K562 (cell line): ENCODE results near the gene NMNAT1. TPM values are rescaled to one million over a fixed set of nuclear protein-coding genes. Genes with fewer than 3 reads are reported as not detected.
A peak's percentile ranks its signal among the peaks of the same experiment; 100 is the strongest.

ENCODE experiments used
- ATAC-seq: fragments of 200-7000 bp; cut with Tn5 transposase; 3 replicates; pipeline ENCODE4 v1.9.1; 2020; ENCODE audit warnings: moderate library complexity
- Bru-seq: library from RNA; stranded (reverse); fragments of 400-500 nt; gene quantifications from one replicate; lab custom pipeline; 2021; lab: Mats Ljungman, UMichigan
- BruChase-seq, 2 experiments: library from RNA; stranded (reverse); fragments of 400-500 nt; gene quantifications; one replicate each; lab custom pipeline; 2021; lab: Mats Ljungman, UMichigan
- BruUV-seq: library from RNA; stranded (reverse); fragments of 400-500 nt; replicated peaks from 2 replicates; lab custom pipeline; 2021; lab: Mats Ljungman, UMichigan
- CTCF ChIA-PET: fragments of 300-600 bp; formaldehyde crosslinking; extraction: SDS; loops from one replicate; lab custom pipeline; 2021; ENCODE audit warnings: low intra/inter-chr PET ratio; lab: Yijun Ruan, JAX
- POLR2A ChIA-PET: fragments of 300-600, 350-650 bp; sonication (Branson Sonifier 250); formaldehyde crosslinking; extraction: SDS; loops from one replicate; lab custom pipeline; 2021; ENCODE audit warnings: antibody characterized with exemption, inconsistent platforms; lab: Yijun Ruan, JAX
- DNase-seq, 4 experiments: peaks; one replicate each; pipeline versions ENCODE4 v3.0.0 to v3.0.0-alpha.2; 2011 to 2018; ENCODE audit warnings: low spot score in 3 of 4, mixed read lengths in 3 of 4; ENCODE audit errors: extremely low read depth in 1 of 4
- FAIRE-seq: peaks from 2 replicates; lab custom pipeline; 2011; peaks lifted over from hg19 to GRCh38; lab: Jason Lieb, UNC
- H2AFZ ChIP-seq: 2 replicates; pipeline ENCODE4 v1.6.0; 2011; ENCODE audit warnings: low read depth, low read length, control low read depth, inconsistent platforms
- H3K27ac ChIP-seq: fragments of 200-600 bp; 3 replicates; pipeline ENCODE4 v1.8.0; 2011; ENCODE audit warnings: low read depth, mild to moderate bottlenecking, control low read depth, inconsistent platforms, low read length, moderate library complexity, mixed read lengths; ENCODE audit errors: extremely low read depth
- H3K27me3 ChIP-seq, 2 experiments: fragments of 300-600 bp in 1 of 2; 2 replicates in 1 of 2; 3 replicates in 1 of 2; pipeline versions ENCODE4 v1.6.0 to v1.8.0; 2011; ENCODE audit warnings: inconsistent platforms in 2 of 2, low read length in 2 of 2, mild to moderate bottlenecking in 1 of 2, mixed read lengths in 1 of 2, moderate library complexity in 1 of 2; ENCODE audit not compliant: control insufficient read depth in 2 of 2, insufficient read depth in 2 of 2
- H3K36me3 ChIP-seq: fragments of 300-600 bp; 3 replicates; pipeline ENCODE4 v1.8.0; 2011; ENCODE audit warnings: mild to moderate bottlenecking, low read length, inconsistent platforms; ENCODE audit not compliant: control insufficient read depth, insufficient read depth
- H3K4me1 ChIP-seq, 2 experiments: fragments of 200-600 bp in 1 of 2; replicated peaks in 1 of 2; 2 replicates in 1 of 2; 3 replicates in 1 of 2; pipeline versions ENCODE4 v1.5.1 to v1.8.0; 2011; ENCODE audit warnings: inconsistent platforms in 2 of 2, low read length in 2 of 2, mild to moderate bottlenecking in 1 of 2, mixed read lengths in 1 of 2, moderate library complexity in 1 of 2; ENCODE audit not compliant: control insufficient read depth in 2 of 2, insufficient read depth in 2 of 2
- H3K4me2 ChIP-seq: 2 replicates; pipeline ENCODE4 v1.6.1; 2011; ENCODE audit warnings: low read length, control low read depth, inconsistent platforms, mixed read lengths; ENCODE audit not compliant: insufficient read depth
- H3K4me3 ChIP-seq: fragments of 200-600 bp; sonication (generic), shearing (Covaris generic); 2 replicates; pipeline ENCODE4 v1.5.1; 2016; ENCODE audit warnings: control low read depth, inconsistent platforms
- H3K79me2 ChIP-seq: fragments of 200-600 bp; 3 replicates; pipeline ENCODE4 v1.8.0; 2011; ENCODE audit warnings: low read length, inconsistent platforms; ENCODE audit not compliant: control insufficient read depth, insufficient read depth
- H3K9ac ChIP-seq, 2 experiments: 2 replicates each; pipeline versions ENCODE4 v1.6.0 to v1.6.1; 2011; ENCODE audit warnings: low read depth in 2 of 2, low read length in 2 of 2, control low read depth in 1 of 2, inconsistent platforms in 1 of 2, mild to moderate bottlenecking in 1 of 2, mixed read lengths in 1 of 2; ENCODE audit not compliant: insufficient read depth in 1 of 2
- H3K9me1 ChIP-seq: one replicate; pipeline ENCODE4 v1.6.0; 2011; ENCODE audit warnings: inconsistent platforms, mild to moderate bottlenecking, low read length, moderate library complexity; ENCODE audit not compliant: control insufficient read depth, insufficient read depth
- H3K9me3 ChIP-seq: replicated peaks from 2 replicates; pipeline ENCODE4 v1.5.1; 2011; ENCODE audit warnings: low read depth, low read length, inconsistent platforms; ENCODE audit not compliant: control insufficient read depth, insufficient read depth
- H4K20me1 ChIP-seq: replicated peaks from 2 replicates; pipeline ENCODE4 v1.6.1; 2011; ENCODE audit warnings: low read length, inconsistent platforms, mixed read lengths; ENCODE audit not compliant: control insufficient read depth, insufficient read depth
- HSF4 ChIP-seq: fragments of 250-450 bp; sonication (Bioruptor Pico); IDR thresholded peaks from 2 replicates; pipeline ENCODE4 v2.1.2; 2022; ENCODE audit warnings: mild to moderate bottlenecking, moderate library complexity, borderline replicate concordance
- IRF9 ChIP-seq: fragments of 450-650 bp; IDR thresholded peaks from 2 replicates; pipeline ENCODE4 v1.6.1; 2016; ENCODE audit warnings: missing biosample characterization, missing genetic modification characterization
- MCM5 ChIP-seq: fragments of 450-650 bp; IDR thresholded peaks from 2 replicates; pipeline ENCODE4 v1.6.1; 2016; ENCODE audit warnings: low read depth
- OTX1 ChIP-seq: fragments of 450-650 bp; formaldehyde crosslinking; IDR thresholded peaks from 2 replicates; pipeline ENCODE4 v1.4.0; 2022; ENCODE audit warnings: mild to moderate bottlenecking
- POLR2H ChIP-seq: IDR thresholded peaks from 2 replicates; pipeline ENCODE4 v1.6.1; 2016; ENCODE audit warnings: missing genetic modification characterization, low read depth, mild to moderate bottlenecking, control low read depth, missing compliant biosample characterization, moderate library complexity
- STAG1 ChIP-seq: sonication (generic); formaldehyde crosslinking; IDR thresholded peaks from 2 replicates; pipeline ENCODE4 v1.5.0; 2020; ENCODE audit warnings: missing genetic modification reagents, borderline replicate concordance
- TEAD4 ChIP-seq, 2 experiments: sonication (generic) in 1 of 2; formaldehyde crosslinking in 1 of 2; IDR thresholded peaks; 2 replicates each; pipeline versions ENCODE4 v1.6.1 to v1.8.0; 2012 to 2022; ENCODE audit warnings: borderline replicate concordance in 1 of 2, inconsistent platforms in 1 of 2, low read length in 1 of 2, mild to moderate bottlenecking in 1 of 2, missing genetic modification reagents in 1 of 2
- ZNF184 ChIP-seq: sonication (generic); formaldehyde crosslinking; IDR thresholded peaks from 2 replicates; pipeline ENCODE4 v1.5.0; 2020; ENCODE audit warnings: missing genetic modification reagents
- ZNF57 ChIP-seq: fragments of 450-650 bp; formaldehyde crosslinking; IDR thresholded peaks from 2 replicates; pipeline ENCODE4 v1.4.0; 2020; ENCODE audit warnings: mild to moderate bottlenecking, moderate library complexity
- ZNF707 ChIP-seq: fragments of 250-450 bp; sonication (Bioruptor Pico); conservative IDR thresholded peaks from 2 replicates; pipeline ENCODE4 v1.8.0; 2022; ENCODE audit warnings: inconsistent platforms, mild to moderate bottlenecking, moderate library complexity
- WGBS: fragments of 100-300 bp; shearing (Covaris generic); methylation state at CpG from one replicate; pipeline ENCODE4 v1.1.6; 2016; ENCODE audit warnings: low coverage, mixed read lengths; ENCODE audit not compliant: insufficient coverage; ENCODE audit errors: missing lambda C conversion rate; 5-methylcytosine and 5-hydroxymethylcytosine counted together
- in situ Hi-C: fragments of 300-500 bp; cut with MboI; formaldehyde crosslinking; loops from 4 replicates; pipeline ENCODE4 v1.15.0; 2018; ENCODE audit warnings: inconsistent platforms, mixed read lengths
- intact Hi-C: fragments of 100-400 bp; cut with micrococcal nuclease; formaldehyde crosslinking; loops from 2 replicates; pipeline ENCODE4 v1.14.2; 2022
- long read RNA-seq, 3 experiments: library from polyadenylated mRNA in 2 of 3; library from RNA in 1 of 3; unstranded in 2 of 3; stranded (forward) in 1 of 3; transcript quantifications; one replicate each; pipeline ENCODE4 v2.0.0, GENCODE V29; 2019 to 2022
- polyA minus RNA-seq, 3 experiments: library from RNA; depleted of rRNA, polyadenylated mRNA; stranded (reverse); fragments of >200 nt; gene quantifications; 2 replicates each; pipeline ENCODE4 v1.2.3, GENCODE V29; 2011
- polyA plus RNA-seq, 8 experiments: library from polyadenylated mRNA; depleted of rRNA in 4 of 8; stranded (reverse) in 5 of 8; unstranded in 3 of 8; fragments of >200 nt; fragmentation: Nextera tagmentation in 2 of 8; fragmentation: Illumina TruSeq in 1 of 8; extraction: Ambion mirVana in 2 of 8; extraction: Trizol in 1 of 8; gene quantifications; 2 replicates each; pipeline versions ENCODE4 v1.2.1 to v1.2.3, GENCODE V29; 2011 to 2014; ENCODE audit warnings: inconsistent platforms in 1 of 8, missing spikeins in 1 of 8
- total RNA-seq, 7 experiments: library from RNA; depleted of rRNA in 6 of 7; stranded (reverse); fragments of >200 nt in 6 of 7; fragmentation: Illumina TruSeq in 2 of 7; extraction: Trizol in 2 of 7; gene quantifications; 2 replicates each; pipeline versions ENCODE4 v1.2.1 to v1.2.3, GENCODE V29; 2011 to 2021; ENCODE audit warnings: low replicate concordance in 1 of 7
- TF ChIP-seq, protein P1 (sequence below): IDR thresholded peaks from 2 replicates; pipeline ENCODE4 v1.6.1; 2012; ENCODE audit warnings: low read depth, low read length, improper control_type of control experiment, borderline replicate concordance

The NMNAT1 gene
- 19.3 and 21.2 TPM in 2 replicates for total RNA-seq (2011; cell fraction: chromatin; rRNA removed; ENCODE audit: low replicate concordance)
- total RNA-seq (2011; cell fraction: nucleolus; rRNA removed) = 13.3 and 14.3 TPM in 2 replicates
- 17.5 and 22.6 TPM in 2 replicates for total RNA-seq (2011; cell fraction: nucleoplasm; rRNA removed)
- total RNA-seq (2014; rRNA removed) (5.9 and 7.5 TPM in 2 replicates), total RNA-seq (2014; rRNA removed; fragmentation: Illumina TruSeq; extraction: Trizol) (12.8 and 16.5 TPM in 2 replicates), total RNA-seq (2015; rRNA removed; fragmentation: Illumina TruSeq; extraction: Trizol) (12.2 and 13.1 TPM in 2 replicates), total RNA-seq (2021) (7.8 and 8.1 TPM in 2 replicates), polyA plus RNA-seq (2011; rRNA removed) (14.6 and 20.5 TPM in 2 replicates), polyA plus RNA-seq (2014; fragmentation: Illumina TruSeq; extraction: Trizol) (8.7 TPM in 2 replicates), polyA plus RNA-seq (2014; fragmentation: Nextera tagmentation; extraction: Ambion mirVana) (10 to 100 TPM; 12.1 to 13.3 TPM), polyA plus RNA-seq (2014; rRNA removed) (5.1 and 6.1 TPM in 2 replicates), polyA minus RNA-seq (2011; rRNA and poly(A)+ RNA removed) (18.7 and 30.0 TPM in 2 replicates), Bru-seq, nascent RNA (percentile 57 among the genes with signal in this experiment), BruChase-seq, experiment 1, labeled RNA remaining after a 2-hour chase (percentile 54 among the genes with signal in this experiment), BruChase-seq, experiment 2, labeled RNA remaining after a 6-hour chase (percentile 53 among the genes with signal in this experiment)
- polyA plus RNA-seq (2011; cell fraction: cytosol; rRNA removed) = 7.5 and 14.5 TPM in 2 replicates
- polyA plus RNA-seq (2011; cell fraction: nucleus; rRNA removed) = 6.0 and 9.9 TPM in 2 replicates
- 11.6 and 12.5 TPM in 2 replicates for polyA plus RNA-seq (2012)
- 4.6 and 6.7 TPM in 2 replicates for polyA minus RNA-seq (2011; cell fraction: cytosol; rRNA and poly(A)+ RNA removed)
- 2.0 and 11.7 TPM in 2 replicates for polyA minus RNA-seq (2011; cell fraction: nucleus; rRNA and poly(A)+ RNA removed)
- long read RNA-seq, experiment 1, transcript NMNAT1-201 (5 exons, 3,781 nt) = major isoform, 16 of 27 reads
- long read RNA-seq, experiment 1, partial matches to known transcripts = 0 of 27 reads
- long read RNA-seq, experiment 1, other reads (novel, unspliced or antisense) = 9 of 27 reads
- long read RNA-seq, experiment 2, partial matches to known transcripts = 0 of 17 reads
- long read RNA-seq, experiment 2, other reads (novel, unspliced or antisense) = 17 of 17 reads
- long read RNA-seq, experiment 3, transcript NMNAT1-201 (5 exons, 3,781 nt) = major isoform, 6 of 11 reads
- long read RNA-seq, experiment 3, partial matches to known transcripts = 1 of 11 reads
- long read RNA-seq, experiment 3, other reads (novel, unspliced or antisense) = 3 of 11 reads

- Histone ChIP-seq H4K20me1 (no peaks in the 10 kb centered on the region), H3K9me3 (no peaks in the 10 kb centered on the region), H3K9me1 (no peaks in the 10 kb centered on the region), H3K27ac (peak within 1 kb of the TSS; percentile 88), H3K27me3 (no peaks in the 10 kb centered on the region), H3K4me1 (peaks cover 4 to 5% of the 10 kb centered on the region in 2 experiments; a peak in 3 of 5 replicates), H2AFZ (peak within 1 kb of the TSS; percentile 95), H3K9ac (peak within 1 kb of the TSS; percentile 95 to 97), H3K36me3 (peaks cover 38% of the 10 kb centered on the region), H3K4me3 (peak within 1 kb of the TSS; percentile 80), H3K79me2 (peaks cover 32% of the 10 kb centered on the region), H3K4me2 (peak within 1 kb of the TSS; percentile 90)
- DNase-seq = peak; percentile 98
- peak; percentile 79 for FAIRE-seq
- in situ Hi-C loops (loop anchor here (10.0 kb wide), 1 partner anchor 68 kb away; no protein-coding TSS in a partner anchor), intact Hi-C loops (loop anchor here (1.0 to 2.0 kb wide), 5 partner anchors 32 to 486 kb away; partner anchors contain the start of genes CTNNBIP1 and UBE4B)
- BruUV-seq = TSS peak; percentile 86
- WGBS = under 1% methylated on average over 53 of the region's 53 CpGs
- ChIA-PET POLR2A (interaction anchor here (0.6 to 2.8 kb wide), 34 partner anchors 9 to 1717 kb away, joined by 3 to 18 read pairs (median 4); partner anchors contain the start of genes CENPS, CTNNBIP1 and UBE4B), CTCF (interaction anchor here (0.9 to 1.5 kb wide), 6 partner anchors 32 to 159 kb away, joined by 3 to 9 read pairs (median 4); partner anchors contain the start of genes CTNNBIP1 and UBE4B)
- peak; percentile 99 for ATAC-seq
- TF ChIP-seq MCM5 = no peak
- no peak; the same call in 1 of the 2 replicates for TF ChIP-seq ZNF707
- no peak for TF ChIP-seq IRF9 (tag)
- peak; percentile 95 for TF ChIP-seq POLR2H (tag)
- TF ChIP-seq, protein P1, sequence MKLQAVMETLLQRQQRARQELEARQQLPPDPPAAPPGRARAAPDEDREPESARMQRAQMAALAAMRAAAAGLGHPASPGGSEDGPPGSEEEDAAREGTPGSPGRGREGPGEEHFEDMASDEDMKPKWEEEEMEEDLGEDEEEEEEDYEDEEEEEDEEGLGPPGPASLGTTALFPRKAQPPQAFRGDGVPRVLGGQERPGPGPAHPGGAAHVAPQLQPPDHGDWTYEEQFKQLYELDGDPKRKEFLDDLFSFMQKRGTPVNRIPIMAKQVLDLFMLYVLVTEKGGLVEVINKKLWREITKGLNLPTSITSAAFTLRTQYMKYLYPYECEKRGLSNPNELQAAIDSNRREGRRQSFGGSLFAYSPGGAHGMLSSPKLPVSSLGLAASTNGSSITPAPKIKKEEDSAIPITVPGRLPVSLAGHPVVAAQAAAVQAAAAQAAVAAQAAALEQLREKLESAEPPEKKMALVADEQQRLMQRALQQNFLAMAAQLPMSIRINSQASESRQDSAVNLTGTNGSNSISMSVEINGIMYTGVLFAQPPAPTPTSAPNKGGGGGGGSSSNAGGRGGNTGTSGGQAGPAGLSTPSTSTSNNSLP = peak; percentile 16; the same call in 1 of the 2 replicates
- TF ChIP-seq ZNF57 (CRISPR knock-in tag) = no peak
- peak; percentile 5; the same call in 1 of the 2 replicates for TF ChIP-seq OTX1 (CRISPR knock-in tag)
- TF ChIP-seq TEAD4 (IDR thresholded peaks at IDR 0.05; ENCODE audit: low read length) = no peak
- no peak for TF ChIP-seq TEAD4 (CRISPR knock-in tag; IDR thresholded peaks at IDR 0.05; ENCODE audit: borderline replicate concordance)
- no peak for TF ChIP-seq STAG1 (CRISPR knock-in tag)
- no peak for TF ChIP-seq ZNF184 (CRISPR knock-in tag)
- 0 out of 2 replicates have a peak, but pooled peaks have one; percentile 49 for TF ChIP-seq HSF4 (CRISPR knock-in tag)
Observed at GRCh38 chr1:9942939-9943788, at the start of gene NMNAT1, which contains the start of gene LZIC. NMNAT1 (plus strand) TSS chr1:9943475; CDS start chr1:9972074, 28,599 bp downstream. LZIC (minus strand) TSS chr1:9943391; CDS start chr1:9936619, 6,772 bp downstream.
